Measurements from ENCODE around the gene SSH2. TPM values are rescaled to one million over a fixed set of nuclear protein-coding genes. Genes with fewer than 3 reads are reported as not detected.
A peak's percentile ranks its signal among the peaks of the same experiment; 100 is the strongest.
"Not testable (repeated sequence)": the region's sequence is repeated elsewhere in the genome, so short reads cannot be mapped to it uniquely, and the experiment has no call there.

Gene SSH2
- total RNA-seq (2014; rRNA removed; shearing (Covaris generic)) = 11.1 and 13.8 TPM in 2 replicates

GRCh38 chr17:29929533-29930408 lies at the start of gene SSH2:
SSH2 (minus strand) TSS chr17:29930228; CDS start chr17:29930000, 228 bp downstream.
- DNase-seq (ENCODE audit: low spot score) = peak; percentile 84

- peak; percentile 16 for DNase-seq (ENCODE audit: low spot score)
Observed at GRCh38 chr17:29977836-29978235, 47.8 kb upstream of the SSH2 start.

- DNase-seq (ENCODE audit: low spot score) = no peak
Observed at GRCh38 chr17:29973005-29973404, 43.0 kb upstream of the SSH2 start.

GRCh38 chr17:29972277-29972676 lies 42.2 kb upstream of the SSH2 start:
- DNase-seq (ENCODE audit: low spot score) = no peak

- no peak for DNase-seq (ENCODE audit: low spot score)
Observed at GRCh38 chr17:29968271-29968670, 38.2 kb upstream of the SSH2 start.

GRCh38 chr17:29962656-29963055 lies 32.6 kb upstream of the SSH2 start:
- no peak for DNase-seq (ENCODE audit: low spot score)

GRCh38 chr17:29959658-29960337 lies 29.8 kb upstream of the SSH2 start:
- no peak for DNase-seq (ENCODE audit: low spot score)

GRCh38 chr17:29958947-29959657 lies 29.1 kb upstream of the SSH2 start:
- DNase-seq (ENCODE audit: low spot score) = no peak

GRCh38 chr17:29957488-29957887 lies 27.5 kb upstream of the SSH2 start:
- not testable (repeated sequence) for DNase-seq (ENCODE audit: low spot score)

- DNase-seq (ENCODE audit: low spot score) = no peak
Observed at GRCh38 chr17:29956225-29956624, 26.2 kb upstream of the SSH2 start.

- no peak for DNase-seq (ENCODE audit: low spot score)
Observed at GRCh38 chr17:29954405-29954804, 24.4 kb upstream of the SSH2 start.

- DNase-seq (ENCODE audit: low spot score) = no peak
Observed at GRCh38 chr17:29949696-29950095, 19.7 kb upstream of the SSH2 start.

GRCh38 chr17:29948448-29949215 lies 18.6 kb upstream of the SSH2 start:
- DNase-seq (ENCODE audit: low spot score) = no peak

GRCh38 chr17:29945281-29945680 lies 15.3 kb upstream of the SSH2 start:
- no peak for DNase-seq (ENCODE audit: low spot score)

GRCh38 chr17:29941334-29941733 lies 11.3 kb upstream of the SSH2 start, which contains the start of gene EFCAB5:
EFCAB5 (plus strand) TSS chr17:29941634; CDS start chr17:29941797, 163 bp downstream.
- DNase-seq (ENCODE audit: low spot score) = no peak

GRCh38 chr17:29936724-29937123 lies 6.7 kb upstream of the SSH2 start:
- no peak for DNase-seq (ENCODE audit: low spot score)

GRCh38 chr17:29935909-29936308 lies 5.9 kb upstream of the SSH2 start:
- not testable (repeated sequence) for DNase-seq (ENCODE audit: low spot score)

- DNase-seq (ENCODE audit: low spot score) = peak; percentile 57
Observed at GRCh38 chr17:29933379-29933778, 3.4 kb upstream of the SSH2 start.

- peak; percentile 81 for DNase-seq (ENCODE audit: low spot score)
Observed at GRCh38 chr17:29931231-29931932, 1.4 kb upstream of the SSH2 start.

GRCh38 chr17:29930409-29931010 lies 482 bp upstream of the SSH2 start:
- DNase-seq (ENCODE audit: low spot score) = no peak
